GM19099 (cell line): ENCODE data around the gene BHLHE40.

Source experiments
- POLR2A ChIP-seq: IDR thresholded peaks from 3 replicates; pipeline ENCODE4 v1.6.1; 2011; ENCODE audit warnings: low read depth; ENCODE audit not compliant: insufficient read length; ENCODE audit errors: extremely low read depth

Gene BHLHE40

DNA sequence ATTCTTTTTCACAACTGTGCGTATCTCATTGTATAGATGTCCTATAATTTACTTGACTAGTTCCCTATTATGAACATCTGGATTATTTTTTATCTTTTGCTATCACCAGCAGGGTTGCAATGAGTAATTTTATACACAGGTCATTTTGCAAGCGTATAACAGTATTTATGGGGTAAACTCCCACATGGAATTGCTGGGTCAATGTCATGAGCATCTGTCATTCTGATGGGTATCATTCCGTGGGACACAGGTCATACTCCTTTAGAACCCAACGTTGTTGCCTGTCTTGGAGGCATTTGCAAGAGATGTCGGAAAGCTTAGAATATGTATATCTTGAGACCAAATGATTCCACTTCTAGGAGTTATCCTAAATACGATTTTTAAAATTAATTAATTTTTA is 12.9 kb downstream of the BHLHE40 start:
- TF ChIP-seq POLR2A: no peak

DNA sequence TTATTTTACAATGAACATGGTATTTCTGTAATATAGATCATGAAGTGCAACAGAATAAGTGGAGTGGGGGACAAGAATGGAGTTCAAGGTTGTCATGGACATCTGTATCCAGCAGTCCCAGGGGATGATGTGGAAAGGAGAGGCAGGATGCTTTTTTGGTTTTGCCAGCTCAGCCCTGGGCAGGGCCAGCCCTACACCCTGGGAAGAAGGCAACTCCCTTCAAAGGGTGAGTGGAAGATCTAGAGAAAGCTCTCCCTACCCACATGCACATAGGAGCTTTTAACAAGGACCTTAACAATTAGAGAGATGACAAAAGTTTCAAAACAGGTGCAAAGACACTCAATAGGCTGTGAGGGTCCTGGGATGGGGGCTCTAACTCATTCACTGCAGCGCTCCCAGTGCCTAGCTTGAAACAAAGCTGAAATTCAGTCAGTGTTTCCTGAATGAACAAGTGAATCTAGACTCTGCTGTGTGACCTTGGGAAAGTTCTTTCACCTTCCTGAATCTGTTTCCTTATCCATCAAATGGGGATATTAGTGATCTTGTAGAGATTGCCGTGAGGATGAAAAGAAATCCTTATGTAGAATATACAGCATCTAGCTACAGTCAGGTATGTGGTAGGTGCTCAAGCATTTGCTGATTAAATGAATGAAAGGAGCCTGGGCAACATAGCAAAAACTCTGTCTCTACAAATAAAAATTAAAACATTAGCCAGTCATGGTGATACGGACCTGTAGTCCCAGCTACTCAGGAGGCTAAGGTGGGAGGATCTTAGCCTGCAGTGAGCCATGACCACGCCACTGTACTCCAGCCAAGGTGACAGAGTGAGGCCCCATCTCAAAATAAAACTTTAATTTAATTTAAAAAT is 14.3 kb downstream of the BHLHE40 start:
- no peak for TF ChIP-seq POLR2A

DNA sequence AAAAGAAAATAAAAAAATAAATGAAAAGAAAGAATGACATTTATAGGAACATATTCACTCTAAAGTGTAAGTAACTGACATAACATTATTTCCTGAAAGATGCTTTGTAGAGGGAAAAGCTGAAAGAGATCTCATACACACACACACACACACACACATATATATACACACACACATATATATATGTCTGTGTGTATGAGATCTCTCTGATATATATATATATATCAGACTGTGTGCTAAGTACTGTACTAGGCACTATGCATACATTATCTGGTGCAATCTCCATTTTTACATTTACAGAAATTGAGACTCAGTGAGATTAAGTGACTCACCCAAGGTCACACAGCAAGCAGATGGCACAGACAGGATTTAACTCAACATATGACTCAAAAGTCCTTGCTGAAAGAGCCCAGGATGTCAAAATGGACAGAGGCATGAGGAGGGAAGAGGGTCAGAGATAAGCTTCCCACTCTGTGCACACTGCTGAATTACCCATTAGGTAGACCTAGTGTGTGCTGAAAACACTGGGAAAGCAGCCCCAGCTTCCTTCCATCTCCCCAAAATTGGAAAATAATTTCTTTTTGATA is 15.0 kb downstream of the BHLHE40 start:
- no peak for TF ChIP-seq POLR2A

DNA sequence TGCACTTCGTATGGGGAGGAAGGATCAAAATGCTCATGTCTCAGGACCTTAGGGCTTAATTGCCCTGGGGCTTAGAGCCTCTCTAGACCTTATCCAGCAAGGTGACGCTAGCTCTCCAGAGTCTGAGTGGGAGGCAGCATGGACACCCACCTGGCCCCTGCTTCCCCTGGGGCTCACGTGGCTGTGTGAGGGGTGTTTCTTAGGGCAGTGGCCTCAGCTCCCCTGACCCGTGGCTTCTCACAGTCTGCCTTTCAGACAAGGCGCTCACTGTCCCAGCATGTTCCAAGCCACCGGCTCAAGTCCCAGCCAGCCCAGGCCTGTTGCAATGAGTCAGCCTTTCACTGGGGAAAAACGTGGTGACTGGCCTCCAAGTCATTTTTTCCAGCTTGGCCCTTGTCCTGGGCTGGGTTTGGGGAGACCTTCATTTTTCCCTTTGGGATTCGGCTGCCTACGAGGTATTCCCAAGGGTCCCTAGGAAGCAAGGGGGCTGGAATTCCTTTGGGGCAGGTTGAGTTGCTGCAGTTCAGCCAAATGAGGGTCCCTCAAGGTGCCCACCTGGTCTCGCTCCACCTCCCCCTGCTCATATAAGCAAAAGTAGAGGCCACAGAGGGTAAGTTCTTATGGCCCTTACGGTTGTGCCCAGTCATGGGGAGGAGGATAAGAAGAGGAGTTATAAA is 15.7 kb downstream of the BHLHE40 start:
- no peak for TF ChIP-seq POLR2A

DNA sequence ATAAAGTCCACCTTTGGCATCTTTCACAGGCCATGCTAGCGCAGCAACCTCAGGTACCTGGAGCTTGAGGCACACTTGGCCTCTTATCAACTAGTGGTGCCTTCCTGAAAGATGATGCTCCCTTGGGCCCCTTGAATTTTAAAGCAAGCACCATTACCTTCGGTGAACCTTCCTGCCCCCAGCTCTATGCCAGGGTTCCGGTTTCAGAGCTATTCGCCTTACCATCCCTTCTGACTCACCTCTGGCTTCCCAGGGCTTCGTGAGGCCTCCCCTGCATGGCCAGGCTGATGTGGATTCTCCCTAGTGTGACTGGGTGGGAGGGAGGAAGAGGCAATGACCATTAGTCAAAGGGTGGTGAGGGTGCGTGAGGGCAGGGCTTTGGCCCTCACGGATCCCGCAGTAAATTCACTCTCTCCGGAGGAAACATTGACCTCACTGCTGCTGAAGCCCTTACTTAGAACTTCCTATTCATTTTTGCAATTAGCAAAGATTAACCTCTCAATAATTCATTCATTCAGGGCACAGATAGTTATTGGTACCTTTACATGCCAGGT is 16.3 kb downstream of the BHLHE40 start:
- no peak for TF ChIP-seq POLR2A

DNA sequence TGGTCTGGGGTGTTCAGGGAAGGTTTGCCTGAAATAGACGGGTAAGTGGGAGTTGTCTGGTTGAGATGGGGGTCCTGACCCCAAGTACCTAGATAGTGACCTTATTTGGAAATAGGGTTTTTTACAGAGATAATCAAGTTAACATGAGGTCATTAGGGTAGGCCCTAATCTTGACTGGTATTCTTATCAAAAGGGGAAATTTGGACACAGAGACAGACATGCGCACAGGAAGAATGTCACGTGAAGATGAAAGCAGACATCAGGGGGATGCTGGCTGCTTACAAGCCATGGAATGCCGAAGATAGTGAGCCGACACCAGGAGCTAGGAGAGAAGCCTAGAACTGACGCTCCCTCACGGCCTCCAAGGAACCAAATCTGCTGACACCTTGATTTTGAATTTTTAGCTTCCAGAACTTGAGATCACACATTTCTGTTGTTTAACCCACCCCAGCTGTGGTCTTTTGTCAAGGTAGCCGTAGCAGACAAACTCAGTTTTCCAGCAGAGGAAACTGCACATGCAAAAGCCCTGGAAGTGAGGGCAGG is 17.1 kb downstream of the BHLHE40 start:
- no peak for TF ChIP-seq POLR2A

DNA sequence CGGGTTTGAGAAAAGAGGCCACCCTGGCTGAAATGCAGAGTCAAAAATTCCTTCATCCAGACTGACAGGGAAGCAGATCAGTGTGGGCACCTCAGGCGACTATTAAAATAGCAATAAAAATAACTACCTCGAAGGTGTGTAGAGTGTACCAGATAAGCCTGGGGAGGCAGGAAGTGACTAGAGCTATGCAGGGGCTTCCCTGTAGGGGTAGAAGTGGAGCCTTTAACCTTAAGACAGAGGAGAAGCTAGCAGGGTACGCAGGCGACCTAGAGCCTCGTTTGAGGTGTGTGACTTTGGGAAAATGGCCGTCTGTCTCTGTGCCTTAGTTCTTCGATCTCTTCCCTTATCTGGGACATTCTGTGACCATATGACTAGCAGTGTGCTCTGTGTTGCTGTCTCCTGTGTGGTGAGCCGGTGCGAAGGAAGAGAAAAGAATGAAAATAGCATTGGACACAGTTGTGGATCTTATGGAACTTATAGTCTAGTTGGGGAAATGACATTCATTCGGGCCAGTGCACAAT is 17.6 kb downstream of the BHLHE40 start:
- no peak for TF ChIP-seq POLR2A

DNA sequence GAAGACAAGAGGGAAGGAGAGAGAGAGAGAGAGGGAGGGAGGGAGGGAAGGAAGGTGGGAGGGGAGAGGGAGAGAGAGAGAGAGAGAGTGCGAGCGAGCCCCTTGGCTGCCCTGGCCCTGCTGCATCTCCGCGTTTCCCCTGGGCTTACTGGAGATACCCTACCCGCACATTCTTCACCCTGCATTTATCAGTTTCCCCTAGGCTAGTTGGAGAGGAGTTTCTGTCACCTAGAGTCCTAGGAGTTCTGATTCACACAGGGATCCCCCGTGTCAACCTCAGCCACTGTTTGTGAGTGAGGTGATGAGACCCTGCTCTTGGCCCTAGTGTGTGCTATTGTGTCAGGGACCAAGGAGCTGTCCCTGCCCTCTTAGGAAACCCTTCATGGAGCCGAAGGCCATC is 18.7 kb downstream of the BHLHE40 start:
- TF ChIP-seq POLR2A: no peak

DNA sequence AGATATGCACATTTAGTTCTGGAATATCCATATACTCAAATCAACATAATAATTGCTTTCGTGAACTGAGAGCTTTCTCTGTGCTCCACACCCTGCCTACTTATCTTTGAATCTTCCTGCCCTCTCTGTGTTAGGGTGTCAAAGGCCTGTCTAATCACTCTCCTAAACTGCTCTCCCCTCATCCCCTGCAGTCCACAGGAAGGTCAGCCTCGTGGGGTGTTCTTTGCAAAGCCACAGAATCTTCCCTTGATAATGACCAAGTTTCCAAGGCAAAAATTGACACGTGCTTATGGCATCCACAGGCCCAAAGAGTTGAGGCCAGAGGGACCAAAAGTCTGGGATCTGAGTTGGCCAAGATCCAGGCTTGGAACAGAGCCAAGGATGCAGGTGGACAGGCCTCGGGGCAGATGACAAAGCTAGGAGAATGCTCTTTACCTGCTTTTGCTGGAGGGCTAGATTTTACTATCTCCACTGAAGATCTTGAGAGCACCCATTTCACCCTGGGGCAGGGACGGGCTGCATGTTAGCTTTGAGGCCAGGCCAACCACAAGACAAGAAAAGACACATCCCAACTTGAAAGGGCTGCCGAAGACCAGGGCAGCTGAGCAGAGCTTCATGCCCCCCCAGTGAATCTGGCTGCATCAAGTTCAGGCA is 20.4 kb downstream of the BHLHE40 start:
- TF ChIP-seq POLR2A: no peak

DNA sequence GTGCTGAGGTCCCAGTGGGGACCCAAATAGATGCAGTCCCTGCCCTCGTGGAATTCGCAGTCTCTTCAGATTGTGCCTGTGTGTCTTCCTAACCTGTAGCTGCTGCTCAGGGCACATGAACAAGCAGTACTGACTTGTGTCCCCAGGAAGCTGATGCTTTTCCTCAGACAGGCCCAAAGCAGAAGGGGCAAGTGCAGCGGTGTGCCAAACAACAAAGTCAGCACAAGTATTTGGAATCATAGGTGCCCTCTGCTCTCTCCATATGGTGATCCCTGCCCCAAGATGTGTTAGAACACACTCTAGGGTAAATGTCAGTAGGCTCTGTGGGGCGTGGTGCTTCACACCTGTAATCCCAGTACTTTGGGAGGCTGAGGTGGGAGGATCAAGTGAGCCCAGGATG is 21.9 kb downstream of the BHLHE40 start:
- no peak for TF ChIP-seq POLR2A

DNA sequence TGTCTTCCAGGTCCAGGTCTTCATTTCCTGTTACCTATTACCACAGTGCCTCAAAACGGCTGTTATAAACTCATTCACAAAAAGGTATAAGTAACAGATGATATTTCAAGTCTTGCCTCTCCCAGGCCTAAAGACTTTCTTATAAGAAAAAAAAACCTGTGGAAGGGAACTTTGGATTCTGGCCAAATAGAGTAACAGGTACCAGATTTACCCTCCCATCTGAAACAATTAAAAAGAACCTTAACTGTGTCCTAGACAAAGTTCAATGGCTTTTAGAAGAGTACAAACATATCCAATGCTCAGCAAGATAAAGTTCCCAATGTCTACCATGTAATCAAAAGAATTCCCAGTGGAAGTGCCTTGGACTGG is 22.6 kb downstream of the BHLHE40 start:
- TF ChIP-seq POLR2A: no peak

DNA sequence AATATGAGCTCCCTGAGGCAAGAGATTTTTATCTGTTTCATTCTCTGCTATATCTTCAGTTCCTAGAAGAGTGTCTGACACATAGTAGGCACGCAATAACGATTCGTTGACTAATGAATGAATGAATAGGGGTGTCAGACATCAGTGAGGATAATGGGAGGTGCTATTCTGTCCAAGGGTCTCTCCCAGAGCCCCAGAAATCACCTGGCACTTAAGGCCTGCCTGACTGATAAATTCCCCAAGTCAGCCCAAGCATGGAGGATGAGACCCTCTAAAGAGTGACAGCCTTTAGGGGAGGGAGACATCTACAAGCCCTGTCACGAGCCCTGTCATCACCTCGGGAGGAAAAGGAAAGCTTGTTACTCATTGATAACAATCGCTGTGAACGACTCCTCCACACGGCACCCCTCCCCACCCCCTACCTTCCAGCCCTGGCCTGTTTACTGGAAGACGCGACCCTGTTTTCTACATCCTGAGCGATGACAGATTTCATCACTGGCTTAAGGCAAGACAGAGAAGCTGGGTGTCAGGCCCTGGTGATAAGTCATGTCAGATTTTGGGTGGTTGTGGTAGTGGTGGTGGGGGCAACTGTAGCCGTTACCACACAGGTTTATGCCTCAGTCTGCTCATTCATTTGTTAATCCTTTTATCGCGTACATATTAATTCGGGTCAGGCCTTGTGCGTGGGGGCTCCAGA is 23.1 kb downstream of the BHLHE40 start:
- TF ChIP-seq POLR2A: no peak

DNA sequence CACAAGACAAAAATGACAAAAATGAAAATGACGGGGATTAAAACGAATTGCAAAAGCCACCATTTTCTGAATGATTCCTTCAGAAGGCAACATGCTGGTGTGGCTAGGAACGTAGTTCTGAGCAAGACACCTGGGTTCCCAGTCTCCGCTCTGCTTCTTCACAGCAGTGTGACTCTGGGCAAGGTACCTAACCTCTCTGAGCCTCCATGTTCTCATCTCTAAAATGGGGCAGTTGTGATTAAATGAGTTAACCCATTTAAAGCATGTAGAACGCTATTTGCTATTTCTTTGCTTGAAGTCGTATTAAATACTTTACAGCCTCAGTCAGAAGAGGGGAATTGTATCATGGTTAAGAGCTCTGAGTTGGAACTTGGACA is 23.6 kb downstream of the BHLHE40 start:
- TF ChIP-seq POLR2A: no peak
